ENCODE data around the gene TMEM245. TPM values are rescaled to one million over a fixed set of nuclear protein-coding genes. Genes with fewer than 3 reads are reported as not detected.

The TMEM245 gene
- total RNA-seq, 4 donors from 2014 or later: 55.8 to 95.9 (median 88.6) TPM

GRCh38 chr9:109035684-109036423 lies 83.9 kb downstream of the TMEM245 start:
- TF ChIP-seq, protein P1, sequence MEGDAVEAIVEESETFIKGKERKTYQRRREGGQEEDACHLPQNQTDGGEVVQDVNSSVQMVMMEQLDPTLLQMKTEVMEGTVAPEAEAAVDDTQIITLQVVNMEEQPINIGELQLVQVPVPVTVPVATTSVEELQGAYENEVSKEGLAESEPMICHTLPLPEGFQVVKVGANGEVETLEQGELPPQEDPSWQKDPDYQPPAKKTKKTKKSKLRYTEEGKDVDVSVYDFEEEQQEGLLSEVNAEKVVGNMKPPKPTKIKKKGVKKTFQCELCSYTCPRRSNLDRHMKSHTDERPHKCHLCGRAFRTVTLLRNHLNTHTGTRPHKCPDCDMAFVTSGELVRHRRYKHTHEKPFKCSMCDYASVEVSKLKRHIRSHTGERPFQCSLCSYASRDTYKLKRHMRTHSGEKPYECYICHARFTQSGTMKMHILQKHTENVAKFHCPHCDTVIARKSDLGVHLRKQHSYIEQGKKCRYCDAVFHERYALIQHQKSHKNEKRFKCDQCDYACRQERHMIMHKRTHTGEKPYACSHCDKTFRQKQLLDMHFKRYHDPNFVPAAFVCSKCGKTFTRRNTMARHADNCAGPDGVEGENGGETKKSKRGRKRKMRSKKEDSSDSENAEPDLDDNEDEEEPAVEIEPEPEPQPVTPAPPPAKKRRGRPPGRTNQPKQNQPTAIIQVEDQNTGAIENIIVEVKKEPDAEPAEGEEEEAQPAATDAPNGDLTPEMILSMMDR (IDR thresholded peaks at IDR 0.05; ENCODE audit: low read depth): no peak

GRCh38 chr9:109033941-109034700 lies 85.6 kb downstream of the TMEM245 start:
- TF ChIP-seq, protein P1 (IDR thresholded peaks at IDR 0.05; ENCODE audit: low read depth): no peak

- TF ChIP-seq, protein P1 (IDR thresholded peaks at IDR 0.05; ENCODE audit: low read depth): no peak
Measured at GRCh38 chr9:109031241-109031640, 88.5 kb downstream of the TMEM245 start.

- TF ChIP-seq, protein P1 (IDR thresholded peaks at IDR 0.05; ENCODE audit: low read depth): no peak
Measured at GRCh38 chr9:109030426-109030825, 89.3 kb downstream of the TMEM245 start.

GRCh38 chr9:109028457-109028856 lies 91.3 kb downstream of the TMEM245 start:
- TF ChIP-seq, protein P1 (IDR thresholded peaks at IDR 0.05; ENCODE audit: low read depth): no peak

- TF ChIP-seq, protein P1 (IDR thresholded peaks at IDR 0.05; ENCODE audit: low read depth): no peak
Measured at GRCh38 chr9:109027176-109027575, 92.6 kb downstream of the TMEM245 start.

- TF ChIP-seq, protein P1 (IDR thresholded peaks at IDR 0.05; ENCODE audit: low read depth): no peak
Measured at GRCh38 chr9:109026306-109026705, 93.4 kb downstream of the TMEM245 start.
